Esophagus squamous epithelium (tissue), 5 donors: ENCODE results near the gene MALRD1. TPM values are rescaled to one million over a fixed set of nuclear protein-coding genes. Genes with fewer than 3 reads are reported as not detected.

ENCODE experiments used
- DNase-seq: peaks from one replicate; lab custom pipeline; 2025; lab: John Stamatoyannopoulos, UW
- H3K27ac ChIP-seq, 4 donors: fragments of 200-600 bp; sonication (generic); one replicate each; pipeline ENCODE4 v1.5.1; 2016 to 2019; ENCODE audit warnings: mild to moderate bottlenecking in 1 of 4
- H3K27me3 ChIP-seq, 4 donors: fragments of 200-600 bp; sonication (generic); 1 replicate in 3 of 4; 2 replicates in 1 of 4; pipeline versions ENCODE4 v1.5.1 to v1.6.0; 2017 to 2021; ENCODE audit warnings: antibody characterized with exemption in 1 of 4
- H3K36me3 ChIP-seq, 3 donors: fragments of 200-600 bp; sonication (generic); one replicate each; pipeline ENCODE4 v1.5.1; 2016 to 2019
- H3K4me1 ChIP-seq, 3 donors: fragments of 200-600 bp; sonication (generic); one replicate each; pipeline ENCODE4 v1.5.1; 2017 to 2019
- H3K4me3 ChIP-seq, 4 donors: fragments of 200-600 bp; sonication (generic); 1 replicate in 3 of 4; 2 replicates in 1 of 4; pipeline ENCODE4 v1.5.1; 2016 to 2019; ENCODE audit warnings: mild to moderate bottlenecking in 2 of 4, moderate library complexity in 1 of 4
- H3K9me3 ChIP-seq, 3 donors: fragments of 200-600 bp; sonication (generic); one replicate each; pipeline ENCODE4 v1.5.1; 2016 to 2019
- POLR2A ChIP-seq, 4 donors: fragments of 450-650 bp; IDR thresholded peaks; one replicate each; pipeline ENCODE4 v1.6.1; 2017; ENCODE audit warnings: antibody characterized with exemption in 4 of 4, mild to moderate bottlenecking in 4 of 4, moderate library complexity in 3 of 4
- WGBS, 2 donors: methylation state at CpG; one replicate each; pipeline ENCODE4 v1.1.5; 2018; 5-methylcytosine and 5-hydroxymethylcytosine counted together
- intact Hi-C: fragments of 100-400 bp; cut with DNase I; formaldehyde crosslinking; loops from one replicate; pipeline ENCODE4 v1.15.0; 2022
- total RNA-seq, 4 donors: library from RNA; depleted of rRNA; stranded (reverse); fragments of >200 nt; gene quantifications; one replicate each; pipeline ENCODE4 v1.1.0, GENCODE V29; 2016
- TF ChIP-seq, protein P1 (sequence below), 6 experiments: fragments of 450-650 bp in 4 of 6; fragments of 200-600 bp in 2 of 6; sonication (generic) in 2 of 6; IDR thresholded peaks; one replicate each; pipeline ENCODE4 v1.5.1; 2016 to 2019; ENCODE audit warnings: antibody characterized with exemption in 6 of 6, mild to moderate bottlenecking in 4 of 6, moderate library complexity in 4 of 6
- donor health status: DM: yes; HTN: yes; CAD: no.

MALRD1 gene
- total RNA-seq, 4 donors from 2014 or later: 0.38 TPM; not detected in 3

GRCh38 chr10:19570991-19571390 is 522.4 kb downstream of the MALRD1 start:
- Histone ChIP-seq H3K4me3 (no peak overlapping the region), H3K9me3 (no peaks in the 10 kb centered on the region), H3K27ac (peak overlapping the region in 1 of 4 donors; percentile 42), H3K36me3 (no peaks in the 10 kb centered on the region), H3K27me3 (no peaks in the 10 kb centered on the region), H3K4me1 (no peaks in the 10 kb centered on the region)
- DNase-seq: no peak
- intact Hi-C loops: no loop called here
- TF ChIP-seq, protein P1, sequence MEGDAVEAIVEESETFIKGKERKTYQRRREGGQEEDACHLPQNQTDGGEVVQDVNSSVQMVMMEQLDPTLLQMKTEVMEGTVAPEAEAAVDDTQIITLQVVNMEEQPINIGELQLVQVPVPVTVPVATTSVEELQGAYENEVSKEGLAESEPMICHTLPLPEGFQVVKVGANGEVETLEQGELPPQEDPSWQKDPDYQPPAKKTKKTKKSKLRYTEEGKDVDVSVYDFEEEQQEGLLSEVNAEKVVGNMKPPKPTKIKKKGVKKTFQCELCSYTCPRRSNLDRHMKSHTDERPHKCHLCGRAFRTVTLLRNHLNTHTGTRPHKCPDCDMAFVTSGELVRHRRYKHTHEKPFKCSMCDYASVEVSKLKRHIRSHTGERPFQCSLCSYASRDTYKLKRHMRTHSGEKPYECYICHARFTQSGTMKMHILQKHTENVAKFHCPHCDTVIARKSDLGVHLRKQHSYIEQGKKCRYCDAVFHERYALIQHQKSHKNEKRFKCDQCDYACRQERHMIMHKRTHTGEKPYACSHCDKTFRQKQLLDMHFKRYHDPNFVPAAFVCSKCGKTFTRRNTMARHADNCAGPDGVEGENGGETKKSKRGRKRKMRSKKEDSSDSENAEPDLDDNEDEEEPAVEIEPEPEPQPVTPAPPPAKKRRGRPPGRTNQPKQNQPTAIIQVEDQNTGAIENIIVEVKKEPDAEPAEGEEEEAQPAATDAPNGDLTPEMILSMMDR (IDR thresholded peaks at IDR 0.05): no peak
- no peak for TF ChIP-seq POLR2A (IDR thresholded peaks at IDR 0.05)
- 13 to 30% methylated on average over 1 of the region's 1 CpG for WGBS, 2 donors

GRCh38 chr10:19572056-19572455 is 523.5 kb downstream of the MALRD1 start:
- Histone ChIP-seq H3K27ac (peak overlapping the region in 1 of 4 donors; percentile 42), H3K9me3 (no peaks in the 10 kb centered on the region), H3K36me3 (no peaks in the 10 kb centered on the region), H3K4me3 (no peak overlapping the region), H3K4me1 (no peaks in the 10 kb centered on the region), H3K27me3 (no peaks in the 10 kb centered on the region)
- no peak for DNase-seq
- intact Hi-C loops: no loop called here
- 79% methylated on average over 4 of the region's 4 CpGs for WGBS, 2 donors
- TF ChIP-seq, protein P1 (IDR thresholded peaks at IDR 0.05): no peak
- no peak for TF ChIP-seq POLR2A (IDR thresholded peaks at IDR 0.05)

GRCh38 chr10:19576576-19576975 is 528.0 kb downstream of the MALRD1 start:
- intact Hi-C loops: no loop called here
- TF ChIP-seq, protein P1 (IDR thresholded peaks at IDR 0.05): no peak
- no peak for TF ChIP-seq POLR2A (IDR thresholded peaks at IDR 0.05)
- no peak for DNase-seq
- H3K27me3 ChIP-seq: no peaks in the 10 kb centered on the region
- no peaks in the 10 kb centered on the region for H3K4me1 ChIP-seq
- 68 to 70% methylated on average over 3 of the region's 3 CpGs for WGBS, 2 donors
- no peaks in the 10 kb centered on the region for H3K9me3 ChIP-seq
- H3K36me3 ChIP-seq: no peaks in the 10 kb centered on the region
- no peak overlapping the region for H3K4me3 ChIP-seq
- no peak overlapping the region for H3K27ac ChIP-seq

GRCh38 chr10:19577381-19577780 is 528.8 kb downstream of the MALRD1 start:
- TF ChIP-seq, protein P1 (IDR thresholded peaks at IDR 0.05): no peak
- no peak for TF ChIP-seq POLR2A (IDR thresholded peaks at IDR 0.05)
- 79 to 84% methylated on average over 2 of the region's 2 CpGs for WGBS, 2 donors
- no peak overlapping the region for H3K27ac ChIP-seq

GRCh38 chr10:19577807-19578206 is 529.2 kb downstream of the MALRD1 start:
- no peak for DNase-seq
- no peak for TF ChIP-seq POLR2A (IDR thresholded peaks at IDR 0.05)
- TF ChIP-seq, protein P1 (IDR thresholded peaks at IDR 0.05): no peak
- H3K9me3 ChIP-seq: no peaks in the 10 kb centered on the region
- H3K27me3 ChIP-seq: no peaks in the 10 kb centered on the region
- no peaks in the 10 kb centered on the region for H3K4me1 ChIP-seq
- H3K4me3 ChIP-seq: no peak overlapping the region
- WGBS, 2 donors: 0 to 18% methylated on average over 1 of the region's 1 CpG
- no peak overlapping the region for H3K27ac ChIP-seq
- H3K36me3 ChIP-seq: no peaks in the 10 kb centered on the region
- intact Hi-C loops: no loop called here

More at GRCh38 chr10:19577381-19577780, 528.8 kb downstream of the MALRD1 start:
- Histone ChIP-seq H3K4me1 (no peaks in the 10 kb centered on the region), H3K4me3 (no peak overlapping the region), H3K27me3 (no peaks in the 10 kb centered on the region), H3K9me3 (no peaks in the 10 kb centered on the region), H3K36me3 (no peaks in the 10 kb centered on the region)
- intact Hi-C loops: no loop called here
- DNase-seq: no peak
